Activated CD4-positive, alpha-beta T cell treated with anti-CD3 and anti-CD28 coated beads, Interleukin-2, amount 50 U/mL, for 24 hours (primary cell): Measurements from ENCODE around the gene DNM2.
A peak's percentile ranks its signal among the peaks of the same experiment; 100 is the strongest.
"Not testable (repeated sequence)": the region's sequence is repeated elsewhere in the genome, so short reads cannot be mapped to it uniquely, and the experiment has no call there.

Source experiments
- DNase-seq, 2 donors: peaks; one replicate each; pipeline ENCODE4 v3.0.0-alpha.2; 2020; ENCODE audit warnings: low read depth in 1 of 2, low spot score in 1 of 2

DNM2 gene

GRCh38 chr19:10717356-10718204, at the start of gene DNM2:
Gene DNM2, plus strand, starts transcription at chr19:10718079. Its CDS starts 164 bp downstream, at chr19:10718243.
- peak; percentile 93 to 98 for DNase-seq

- no peak for DNase-seq
Observed at GRCh38 chr19:10669246-10669645, 48.6 kb upstream of the DNM2 start.

GRCh38 chr19:10670182-10670581, 47.7 kb upstream of the DNM2 start:
- no peak for DNase-seq

GRCh38 chr19:10670876-10671804, 46.7 kb upstream of the DNM2 start:
- no peak for DNase-seq

GRCh38 chr19:10671922-10672321, 46.0 kb upstream of the DNM2 start:
- not testable (repeated sequence) for DNase-seq

- DNase-seq, result not testable (repeated sequence)
Observed at GRCh38 chr19:10675214-10675613, 42.7 kb upstream of the DNM2 start.

GRCh38 chr19:10677751-10678150, 40.1 kb upstream of the DNM2 start:
- DNase-seq, result no peak

- DNase-seq, result no peak
Observed at GRCh38 chr19:10678813-10679212, 39.1 kb upstream of the DNM2 start.

- no peak for DNase-seq
Observed at GRCh38 chr19:10679743-10680142, 38.1 kb upstream of the DNM2 start.

- no peak for DNase-seq
Observed at GRCh38 chr19:10680545-10681135, 37.2 kb upstream of the DNM2 start.

GRCh38 chr19:10681658-10682057, 36.2 kb upstream of the DNM2 start:
- DNase-seq, result no peak

- no peak for DNase-seq
Observed at GRCh38 chr19:10682397-10683063, 35.3 kb upstream of the DNM2 start.

- DNase-seq, result no peak
Observed at GRCh38 chr19:10683064-10683426, 34.8 kb upstream of the DNM2 start.

GRCh38 chr19:10683582-10683981, 34.3 kb upstream of the DNM2 start:
- no peak for DNase-seq

GRCh38 chr19:10685210-10685609, 32.7 kb upstream of the DNM2 start:
- no peak for DNase-seq

- no peak for DNase-seq
Observed at GRCh38 chr19:10686193-10686592, 31.7 kb upstream of the DNM2 start.

GRCh38 chr19:10686661-10687517, 31.0 kb upstream of the DNM2 start:
- DNase-seq, result no peak

GRCh38 chr19:10687518-10688288, 30.2 kb upstream of the DNM2 start:
- DNase-seq, result no peak

GRCh38 chr19:10688545-10689280, 29.2 kb upstream of the DNM2 start:
- DNase-seq, result no peak
